ENCODE measurements around the gene LAMB4.

LAMB4 gene

DNA sequence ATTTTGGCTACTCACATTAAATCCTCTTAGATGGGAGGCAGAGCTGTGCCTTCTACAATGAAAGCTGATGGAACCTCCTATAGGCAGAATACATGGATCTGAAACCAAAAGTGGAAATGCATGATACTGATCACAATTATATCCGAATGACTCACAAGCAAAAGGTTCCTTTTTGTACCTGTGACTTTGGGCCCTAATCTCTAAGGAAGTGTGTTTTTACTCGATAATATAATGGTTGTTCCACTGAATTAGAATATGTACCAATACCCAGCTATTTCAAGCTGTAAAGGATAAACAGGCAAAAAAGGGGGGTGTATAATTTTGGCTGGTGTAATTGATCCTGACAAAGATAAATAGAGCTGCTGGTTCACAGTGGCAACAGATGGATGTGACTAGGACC, 109.6 kb downstream of the LAMB4 start:
- peaks cover 0 to 11% of the 10 kb centered on the region in 2 donors for H3K4me1 ChIP-seq (ENCODE audit: control insufficient read depth in 1 of 2, insufficient read depth in 2 of 2, low read length in 2 of 2)
- no peaks in the 10 kb centered on the region for H3K9me3 ChIP-seq (ENCODE audit: control insufficient read depth in 1 of 2, low read length in 2 of 2)

DNA sequence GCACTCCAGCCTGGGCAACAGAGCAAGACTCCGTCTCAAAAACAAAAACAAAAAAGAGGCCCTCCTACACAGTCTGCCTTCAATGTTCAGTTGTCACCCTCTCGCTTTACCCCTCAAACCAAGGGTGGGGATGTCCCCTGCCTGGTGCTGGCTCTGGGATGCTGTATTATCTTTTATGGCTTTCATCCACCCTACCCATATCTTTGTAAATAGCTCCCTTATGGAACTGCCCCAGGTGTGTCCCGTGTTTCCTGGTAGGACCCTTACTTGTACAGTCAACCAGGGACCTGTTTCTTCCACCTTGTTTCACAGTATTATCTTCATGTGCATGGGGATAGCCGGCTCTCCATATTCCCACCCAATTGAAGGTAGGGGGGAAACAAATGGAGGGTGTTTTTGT, 111.5 kb downstream of the LAMB4 start:
- Histone ChIP-seq H3K9ac (ENCODE audit: low read depth in 1 of 2, low read length in 2 of 2) (no peak overlapping the region), H3K27ac (ENCODE audit: low read depth, low read length) (no peak overlapping the region), H3K4me1 (ENCODE audit: control insufficient read depth in 1 of 2, insufficient read depth in 2 of 2, low read length in 2 of 2) (peaks cover 6 to 26% of the 10 kb centered on the region in 2 donors), H3K36me3 (ENCODE audit: control insufficient read depth in 1 of 2, insufficient read depth in 2 of 2, low read length in 2 of 2) (no peaks in the 10 kb centered on the region), H3K4me3 (ENCODE audit: low read depth in 1 of 2, low read length in 2 of 2) (no peak overlapping the region), H3K27me3 (ENCODE audit: control insufficient read depth in 1 of 2, insufficient read depth in 2 of 2, low read length in 2 of 2) (no peaks in the 10 kb centered on the region), H3K9me3 (ENCODE audit: control insufficient read depth in 1 of 2, low read length in 2 of 2) (no peaks in the 10 kb centered on the region)

More for the DNA sequence above, 109.6 kb downstream of the LAMB4 start:
- H3K9ac ChIP-seq (ENCODE audit: low read depth in 1 of 2, low read length in 2 of 2), result no peak overlapping the region
- no peak overlapping the region for H3K4me3 ChIP-seq (ENCODE audit: low read depth in 1 of 2, low read length in 2 of 2)
- H3K27me3 ChIP-seq (ENCODE audit: control insufficient read depth in 1 of 2, insufficient read depth in 2 of 2, low read length in 2 of 2), result no peaks in the 10 kb centered on the region
- H3K27ac ChIP-seq (ENCODE audit: low read depth, low read length), result no peak overlapping the region
- H3K36me3 ChIP-seq (ENCODE audit: control insufficient read depth in 1 of 2, insufficient read depth in 2 of 2, low read length in 2 of 2), result no peaks in the 10 kb centered on the region

- Histone ChIP-seq H3K27ac (ENCODE audit: low read depth, low read length) (no peak overlapping the region), H3K36me3 (ENCODE audit: control insufficient read depth in 1 of 2, insufficient read depth in 2 of 2, low read length in 2 of 2) (no peaks in the 10 kb centered on the region), H3K9ac (ENCODE audit: low read depth in 1 of 2, low read length in 2 of 2) (no peak overlapping the region), H3K27me3 (ENCODE audit: control insufficient read depth in 1 of 2, insufficient read depth in 2 of 2, low read length in 2 of 2) (no peaks in the 10 kb centered on the region), H3K4me3 (ENCODE audit: low read depth in 1 of 2, low read length in 2 of 2) (no peak overlapping the region), H3K4me1 (ENCODE audit: control insufficient read depth in 1 of 2, insufficient read depth in 2 of 2, low read length in 2 of 2) (peaks cover 15 to 31% of the 10 kb centered on the region in 2 donors), H3K9me3 (ENCODE audit: control insufficient read depth in 1 of 2, low read length in 2 of 2) (no peaks in the 10 kb centered on the region)
Measured at GRCh38 chr7:108017776-108018151, 112.4 kb downstream of the LAMB4 start.

DNA sequence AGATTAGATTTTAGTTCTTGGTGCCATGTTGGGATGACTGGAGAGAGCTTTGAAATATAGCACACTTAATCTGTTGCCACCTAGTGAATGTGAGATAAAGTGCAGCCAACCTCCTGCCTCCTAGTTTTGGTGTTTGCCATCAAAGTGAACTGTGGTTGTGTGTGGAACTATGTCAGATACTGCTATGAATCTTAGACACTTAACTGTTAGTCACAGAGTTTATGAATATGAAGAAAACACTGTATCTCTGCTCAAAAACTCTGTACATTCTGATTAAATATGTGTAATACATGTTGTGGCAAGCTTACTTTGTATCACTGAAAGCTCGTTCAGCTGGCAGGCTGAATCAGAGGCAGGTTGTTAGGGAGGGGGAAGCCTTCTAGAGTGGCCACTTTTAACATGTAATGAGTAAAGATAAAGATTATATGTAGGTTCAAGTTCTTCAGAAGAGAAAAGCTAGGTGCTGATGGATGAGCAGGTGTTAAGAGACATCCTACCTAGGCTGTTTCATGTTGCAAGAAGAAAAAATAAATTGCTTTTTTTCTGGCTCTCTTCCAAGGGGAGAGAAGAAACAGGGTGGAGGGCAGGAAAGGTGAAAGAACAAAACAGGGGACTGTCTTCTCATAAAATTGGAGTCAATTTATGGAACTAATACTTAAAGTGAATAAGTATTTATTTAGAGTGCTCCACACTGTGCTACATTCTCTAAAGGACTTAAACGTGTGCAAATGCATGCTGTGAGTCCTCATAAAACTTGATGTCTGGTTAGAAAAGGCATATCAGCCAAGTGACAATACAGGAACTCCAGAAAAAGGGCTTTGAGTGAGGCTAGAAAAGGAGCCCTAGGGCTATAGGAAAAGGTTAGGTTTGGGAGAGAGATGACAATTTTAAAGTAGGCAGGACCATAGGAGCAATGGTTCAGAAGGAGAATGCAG, 113.1 kb downstream of the LAMB4 start:
- H3K4me1 ChIP-seq (ENCODE audit: control insufficient read depth in 1 of 2, insufficient read depth in 2 of 2, low read length in 2 of 2), result peaks cover 17 to 33% of the 10 kb centered on the region in 2 donors
- no peaks in the 10 kb centered on the region for H3K36me3 ChIP-seq (ENCODE audit: control insufficient read depth in 1 of 2, insufficient read depth in 2 of 2, low read length in 2 of 2)
- no peak overlapping the region for H3K27ac ChIP-seq (ENCODE audit: low read depth, low read length)
- no peaks in the 10 kb centered on the region for H3K9me3 ChIP-seq (ENCODE audit: control insufficient read depth in 1 of 2, low read length in 2 of 2)
- no peak overlapping the region for H3K4me3 ChIP-seq (ENCODE audit: low read depth in 1 of 2, low read length in 2 of 2)
- no peak overlapping the region for H3K9ac ChIP-seq (ENCODE audit: low read depth in 1 of 2, low read length in 2 of 2)
- H3K27me3 ChIP-seq (ENCODE audit: control insufficient read depth in 1 of 2, insufficient read depth in 2 of 2, low read length in 2 of 2), result no peaks in the 10 kb centered on the region

DNA sequence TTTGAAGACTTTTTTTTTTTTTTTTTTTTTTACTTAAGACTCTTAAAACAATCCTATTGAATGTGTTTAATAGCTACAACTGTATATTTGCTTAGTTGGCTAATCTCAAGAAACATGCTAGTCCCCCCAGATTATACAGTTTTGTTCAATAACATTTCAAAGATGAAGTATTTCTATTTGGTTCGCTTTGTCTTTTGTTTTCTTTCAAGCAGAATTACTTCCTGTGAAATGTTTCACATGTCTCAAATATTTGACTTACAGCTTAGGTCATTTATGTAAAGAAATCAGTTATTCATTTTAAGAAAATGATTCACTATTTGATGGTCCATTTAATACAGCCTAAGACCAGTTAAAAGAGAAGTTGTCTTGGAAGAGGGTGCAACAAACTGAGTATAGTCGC, 114.4 kb downstream of the LAMB4 start:
- no peaks in the 10 kb centered on the region for H3K36me3 ChIP-seq (ENCODE audit: control insufficient read depth in 1 of 2, insufficient read depth in 2 of 2, low read length in 2 of 2)
- no peak overlapping the region for H3K4me3 ChIP-seq (ENCODE audit: low read depth in 1 of 2, low read length in 2 of 2)
- no peak overlapping the region for H3K27ac ChIP-seq (ENCODE audit: low read depth, low read length)
- H3K9me3 ChIP-seq (ENCODE audit: control insufficient read depth in 1 of 2, low read length in 2 of 2), result no peaks in the 10 kb centered on the region
- no peaks in the 10 kb centered on the region for H3K27me3 ChIP-seq (ENCODE audit: control insufficient read depth in 1 of 2, insufficient read depth in 2 of 2, low read length in 2 of 2)
- no peak overlapping the region for H3K9ac ChIP-seq (ENCODE audit: low read depth in 1 of 2, low read length in 2 of 2)
- H3K4me1 ChIP-seq (ENCODE audit: control insufficient read depth in 1 of 2, insufficient read depth in 2 of 2, low read length in 2 of 2), result peaks cover 25 to 38% of the 10 kb centered on the region in 2 donors

GRCh38 chr7:108014747-108015682, 115.1 kb downstream of the LAMB4 start:
- no peak overlapping the region for H3K27ac ChIP-seq (ENCODE audit: low read depth, low read length)
- H3K27me3 ChIP-seq (ENCODE audit: control insufficient read depth in 1 of 2, insufficient read depth in 2 of 2, low read length in 2 of 2), result no peaks in the 10 kb centered on the region
- H3K36me3 ChIP-seq (ENCODE audit: control insufficient read depth in 1 of 2, insufficient read depth in 2 of 2, low read length in 2 of 2), result no peaks in the 10 kb centered on the region

DNA sequence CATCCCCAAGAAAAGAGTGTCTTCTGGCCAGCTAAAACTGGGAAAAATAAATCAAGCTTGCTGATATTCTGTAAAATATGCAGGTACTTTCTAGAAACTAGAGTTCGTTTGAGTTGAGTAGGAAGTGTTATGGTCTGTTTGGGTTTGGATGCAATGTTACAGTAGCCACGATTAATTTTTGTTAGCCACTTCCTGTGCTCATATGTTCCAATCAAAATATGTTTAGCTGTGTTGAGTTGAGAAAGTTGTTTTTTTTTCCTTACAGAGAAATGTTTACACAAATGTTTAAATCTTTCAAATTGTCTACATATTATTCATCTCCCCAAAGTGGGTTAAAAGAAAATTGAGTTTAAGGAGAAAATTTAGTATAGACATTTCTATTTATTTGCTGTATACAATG, 115.9 kb downstream of the LAMB4 start:
- Histone ChIP-seq H3K4me3 (ENCODE audit: low read depth in 1 of 2, low read length in 2 of 2) (no peak overlapping the region), H3K9ac (ENCODE audit: low read depth in 1 of 2, low read length in 2 of 2) (no peak overlapping the region), H3K36me3 (ENCODE audit: control insufficient read depth in 1 of 2, insufficient read depth in 2 of 2, low read length in 2 of 2) (no peaks in the 10 kb centered on the region), H3K27me3 (ENCODE audit: control insufficient read depth in 1 of 2, insufficient read depth in 2 of 2, low read length in 2 of 2) (no peaks in the 10 kb centered on the region), H3K4me1 (ENCODE audit: control insufficient read depth in 1 of 2, insufficient read depth in 2 of 2, low read length in 2 of 2) (peaks cover 36 to 41% of the 10 kb centered on the region in 2 donors), H3K9me3 (ENCODE audit: control insufficient read depth in 1 of 2, low read length in 2 of 2) (no peaks in the 10 kb centered on the region), H3K27ac (ENCODE audit: low read depth, low read length) (no peak overlapping the region)

More at GRCh38 chr7:108014747-108015682, 115.1 kb downstream of the LAMB4 start:
- H3K4me3 ChIP-seq (ENCODE audit: low read depth in 1 of 2, low read length in 2 of 2), result no peak overlapping the region
- no peaks in the 10 kb centered on the region for H3K9me3 ChIP-seq (ENCODE audit: control insufficient read depth in 1 of 2, low read length in 2 of 2)
- H3K9ac ChIP-seq (ENCODE audit: low read depth in 1 of 2, low read length in 2 of 2), result no peak overlapping the region
- H3K4me1 ChIP-seq (ENCODE audit: control insufficient read depth in 1 of 2, insufficient read depth in 2 of 2, low read length in 2 of 2), result peaks cover 32 to 44% of the 10 kb centered on the region in 2 donors

GRCh38 chr7:108012499-108013430, 117.4 kb downstream of the LAMB4 start:
- Histone ChIP-seq H3K36me3 (ENCODE audit: control insufficient read depth in 1 of 2, insufficient read depth in 2 of 2, low read length in 2 of 2) (no peaks in the 10 kb centered on the region), H3K9me3 (ENCODE audit: control insufficient read depth in 1 of 2, low read length in 2 of 2) (no peaks in the 10 kb centered on the region), H3K4me1 (ENCODE audit: control insufficient read depth in 1 of 2, insufficient read depth in 2 of 2, low read length in 2 of 2) (peaks cover 39 to 50% of the 10 kb centered on the region in 2 donors), H3K27me3 (ENCODE audit: control insufficient read depth in 1 of 2, insufficient read depth in 2 of 2, low read length in 2 of 2) (no peaks in the 10 kb centered on the region), H3K4me3 (ENCODE audit: low read depth in 1 of 2, low read length in 2 of 2) (no peak overlapping the region), H3K9ac (ENCODE audit: low read depth in 1 of 2, low read length in 2 of 2) (no peak overlapping the region), H3K27ac (ENCODE audit: low read depth, low read length) (no peak overlapping the region)

GRCh38 chr7:108010377-108010776, 119.8 kb downstream of the LAMB4 start:
- no peaks in the 10 kb centered on the region for H3K9me3 ChIP-seq (ENCODE audit: control insufficient read depth in 1 of 2, low read length in 2 of 2)
- H3K4me3 ChIP-seq (ENCODE audit: low read depth in 1 of 2, low read length in 2 of 2), result peak overlapping the region in 1 of 2 donors; percentile 13
- H3K36me3 ChIP-seq (ENCODE audit: control insufficient read depth in 1 of 2, insufficient read depth in 2 of 2, low read length in 2 of 2), result no peaks in the 10 kb centered on the region
- H3K9ac ChIP-seq (ENCODE audit: low read depth in 1 of 2, low read length in 2 of 2), result no peak overlapping the region
- no peaks in the 10 kb centered on the region for H3K27me3 ChIP-seq (ENCODE audit: control insufficient read depth in 1 of 2, insufficient read depth in 2 of 2, low read length in 2 of 2)
- peaks cover 43 to 55% of the 10 kb centered on the region in 2 donors for H3K4me1 ChIP-seq (ENCODE audit: control insufficient read depth in 1 of 2, insufficient read depth in 2 of 2, low read length in 2 of 2)
- H3K27ac ChIP-seq (ENCODE audit: low read depth, low read length), result no peak overlapping the region
